ENCODE measurements around the gene FGF12.

DNA sequence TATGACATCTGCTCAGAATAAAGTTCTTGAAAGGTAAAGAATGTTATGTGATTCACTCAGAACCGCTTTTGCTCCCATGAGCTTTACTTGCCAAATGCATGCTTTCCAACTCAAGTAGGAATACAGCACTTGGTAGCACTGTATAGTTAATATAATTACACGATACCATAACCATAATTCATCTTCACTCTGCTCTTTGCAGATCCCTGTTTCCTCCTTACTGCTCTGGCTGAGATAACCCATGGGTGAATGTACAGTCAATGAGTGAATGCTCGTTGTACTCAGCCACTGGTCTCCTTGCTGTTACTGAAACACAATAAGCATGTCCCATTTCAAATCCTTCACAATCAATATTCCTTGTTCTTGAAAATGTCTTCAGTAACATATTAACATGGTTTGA, 550.0 kb downstream of the FGF12 start:
- no peak for TF ChIP-seq ZC3H10 (CRISPR knock-in tag; IDR thresholded peaks at IDR 0.05)
- TF ChIP-seq ISL1 (CRISPR knock-in tag; IDR thresholded peaks at IDR 0.05): no peak
- TF ChIP-seq SNAI2 (CRISPR knock-in tag; IDR thresholded peaks at IDR 0.05): no peak
- TF ChIP-seq BACH2 (CRISPR knock-in tag; IDR thresholded peaks at IDR 0.05; ENCODE audit: borderline replicate concordance): no peak
- TF ChIP-seq ZNF8 (CRISPR knock-in tag; IDR thresholded peaks at IDR 0.05): no peak
- TF ChIP-seq, protein P1, sequence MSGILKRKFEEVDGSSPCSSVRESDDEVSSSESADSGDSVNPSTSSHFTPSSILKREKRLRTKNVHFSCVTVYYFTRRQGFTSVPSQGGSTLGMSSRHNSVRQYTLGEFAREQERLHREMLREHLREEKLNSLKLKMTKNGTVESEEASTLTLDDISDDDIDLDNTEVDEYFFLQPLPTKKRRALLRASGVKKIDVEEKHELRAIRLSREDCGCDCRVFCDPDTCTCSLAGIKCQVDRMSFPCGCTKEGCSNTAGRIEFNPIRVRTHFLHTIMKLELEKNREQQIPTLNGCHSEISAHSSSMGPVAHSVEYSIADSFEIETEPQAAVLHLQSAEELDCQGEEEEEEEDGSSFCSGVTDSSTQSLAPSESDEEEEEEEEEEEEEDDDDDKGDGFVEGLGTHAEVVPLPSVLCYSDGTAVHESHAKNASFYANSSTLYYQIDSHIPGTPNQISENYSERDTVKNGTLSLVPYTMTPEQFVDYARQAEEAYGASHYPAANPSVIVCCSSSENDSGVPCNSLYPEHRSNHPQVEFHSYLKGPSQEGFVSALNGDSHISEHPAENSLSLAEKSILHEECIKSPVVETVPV (CRISPR knock-in tag; IDR thresholded peaks at IDR 0.05): no peak
- TF ChIP-seq ZNF565 (CRISPR knock-in tag; conservative IDR thresholded peaks at IDR 0.05; ENCODE audit: low read depth): no peak
- no peak for TF ChIP-seq RARB (CRISPR knock-in tag; IDR thresholded peaks at IDR 0.05)
- no peak for TF ChIP-seq ZNF70 (CRISPR knock-in tag; IDR thresholded peaks at IDR 0.05)
- TF ChIP-seq, protein P2, sequence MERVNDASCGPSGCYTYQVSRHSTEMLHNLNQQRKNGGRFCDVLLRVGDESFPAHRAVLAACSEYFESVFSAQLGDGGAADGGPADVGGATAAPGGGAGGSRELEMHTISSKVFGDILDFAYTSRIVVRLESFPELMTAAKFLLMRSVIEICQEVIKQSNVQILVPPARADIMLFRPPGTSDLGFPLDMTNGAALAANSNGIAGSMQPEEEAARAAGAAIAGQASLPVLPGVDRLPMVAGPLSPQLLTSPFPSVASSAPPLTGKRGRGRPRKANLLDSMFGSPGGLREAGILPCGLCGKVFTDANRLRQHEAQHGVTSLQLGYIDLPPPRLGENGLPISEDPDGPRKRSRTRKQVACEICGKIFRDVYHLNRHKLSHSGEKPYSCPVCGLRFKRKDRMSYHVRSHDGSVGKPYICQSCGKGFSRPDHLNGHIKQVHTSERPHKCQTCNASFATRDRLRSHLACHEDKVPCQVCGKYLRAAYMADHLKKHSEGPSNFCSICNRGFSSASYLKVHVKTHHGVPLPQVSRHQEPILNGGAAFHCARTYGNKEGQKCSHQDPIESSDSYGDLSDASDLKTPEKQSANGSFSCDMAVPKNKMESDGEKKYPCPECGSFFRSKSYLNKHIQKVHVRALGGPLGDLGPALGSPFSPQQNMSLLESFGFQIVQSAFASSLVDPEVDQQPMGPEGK (CRISPR knock-in tag; IDR thresholded peaks at IDR 0.05; ENCODE audit: borderline replicate concordance): no peak
- TF ChIP-seq ARNTL (CRISPR knock-in tag; IDR thresholded peaks at IDR 0.05; ENCODE audit: borderline replicate concordance, low read depth): no peak
- no peak for TF ChIP-seq ZFP30 (CRISPR knock-in tag; IDR thresholded peaks at IDR 0.05)
